H1 (cell line): ENCODE results near the gene STARD13. TPM values are rescaled to one million over a fixed set of nuclear protein-coding genes. Genes with fewer than 3 reads are reported as not detected.

Experiments
- CTCF ChIA-PET: fragments of 300-600 bp; sonication (Branson Sonifier 250); formaldehyde crosslinking; loops from one replicate; lab custom pipeline; 2021; ENCODE audit not compliant: partially characterized antibody; lab: Charles Lee
- POLR2A ChIA-PET: fragments of 300-600 bp; sonication (Branson Sonifier 250); formaldehyde crosslinking; loops from one replicate; lab custom pipeline; 2021; ENCODE audit warnings: inconsistent platforms; ENCODE audit not compliant: partially characterized antibody; lab: Charles Lee
- DNase-seq, 2 experiments: peaks; one replicate each; pipeline versions ENCODE4 v3.0.0 to v3.0.0-alpha.2; 2010 to 2022; ENCODE audit warnings: low spot score in 2 of 2, low read depth in 1 of 2, mixed read lengths in 1 of 2
- FAIRE-seq: peaks from 2 replicates; lab custom pipeline; 2011; peaks lifted over from hg19 to GRCh38; lab: Jason Lieb, UNC
- H2AFZ ChIP-seq: 2 replicates; pipeline ENCODE4 v1.8.1; 2012; ENCODE audit warnings: low read length, inconsistent platforms
- H2AK5ac ChIP-seq: 2 replicates; pipeline ENCODE4 v1.6.1; 2013; ENCODE audit warnings: low read depth, low read length
- H2BK120ac ChIP-seq: replicated peaks from 2 replicates; pipeline ENCODE3; 2013; ENCODE audit warnings: low read depth, low read length, inconsistent platforms
- H2BK12ac ChIP-seq: 2 replicates; pipeline ENCODE4 v1.6.1; 2013; ENCODE audit warnings: low read depth, low read length
- H2BK15ac ChIP-seq: 2 replicates; pipeline ENCODE4 v1.6.1; 2013; ENCODE audit warnings: low read length
- H2BK20ac ChIP-seq: 2 replicates; pipeline ENCODE4 v1.6.1; 2013; ENCODE audit warnings: low read length
- H2BK5ac ChIP-seq: 2 replicates; pipeline ENCODE4 v1.6.1; 2013; ENCODE audit warnings: low read depth, low read length
- H3K14ac ChIP-seq: 2 replicates; pipeline ENCODE4 v1.6.1; 2013; ENCODE audit warnings: inconsistent platforms; ENCODE audit not compliant: insufficient read length
- H3K18ac ChIP-seq: 2 replicates; pipeline ENCODE4 v1.6.1; 2013; ENCODE audit warnings: low read length; ENCODE audit errors: extremely low read depth
- H3K23ac ChIP-seq: 2 replicates; pipeline ENCODE4 v1.6.1; 2013; ENCODE audit warnings: inconsistent platforms; ENCODE audit not compliant: insufficient read length
- H3K23me2 ChIP-seq: 2 replicates; pipeline ENCODE4 v1.6.1; 2013; ENCODE audit warnings: low read depth, low read length
- H3K27ac ChIP-seq: 2 replicates; pipeline ENCODE4 v1.6.1; 2011; ENCODE audit warnings: low read depth, low read length, inconsistent platforms
- H3K27me3 ChIP-seq, 4 experiments: replicated peaks in 1 of 4; 1 replicate in 1 of 4; 2 replicates in 3 of 4; pipeline versions ENCODE4 v1.6.1 to v1.8.1; 2011 to 2013; ENCODE audit warnings: low read length in 3 of 4, mild to moderate bottlenecking in 3 of 4, inconsistent platforms in 2 of 4, mixed read lengths in 2 of 4, moderate library complexity in 1 of 4; ENCODE audit not compliant: control insufficient read depth in 3 of 4, insufficient read depth in 3 of 4; ENCODE audit errors: extremely low read depth in 1 of 4
- H3K36me3 ChIP-seq, 4 experiments: 2 replicates each; pipeline versions ENCODE4 v1.6.1 to v1.8.1; 2011 to 2013; ENCODE audit warnings: mild to moderate bottlenecking in 4 of 4, low read length in 3 of 4, moderate library complexity in 2 of 4, control low read depth in 1 of 4, inconsistent platforms in 1 of 4; ENCODE audit not compliant: insufficient read depth in 4 of 4, control insufficient read depth in 2 of 4
- H3K4ac ChIP-seq: replicated peaks from 2 replicates; pipeline ENCODE3; 2013; ENCODE audit warnings: low read length, low read depth, mixed read lengths, inconsistent platforms; ENCODE audit not compliant: insufficient read length
- H3K4me1 ChIP-seq, 4 experiments: replicated peaks in 1 of 4; 1 replicate in 1 of 4; 2 replicates in 3 of 4; pipeline versions ENCODE4 v1.6.1 to v1.8.1; 2011 to 2013; ENCODE audit warnings: low read length in 3 of 4, inconsistent platforms in 2 of 4, mixed read lengths in 1 of 4; ENCODE audit not compliant: insufficient read depth in 4 of 4, control insufficient read depth in 3 of 4
- H3K4me2 ChIP-seq, 2 experiments: 2 replicates each; pipeline versions ENCODE4 v1.6.1 to v1.8.1; 2011 to 2013; ENCODE audit warnings: low read depth in 2 of 2, low read length in 2 of 2, control low read depth in 1 of 2, inconsistent platforms in 1 of 2, mild to moderate bottlenecking in 1 of 2; ENCODE audit not compliant: insufficient read depth in 1 of 2
- H3K4me3 ChIP-seq, 4 experiments: fragments of 200-600, 300-600 bp in 1 of 4; sonication (generic), shearing (Covaris generic), sonication (Bioruptor Twin) in 1 of 4; 2 replicates each; pipeline versions ENCODE4 v1.5.1 to v1.8.1; 2011 to 2016; ENCODE audit warnings: low read length in 4 of 4, low read depth in 3 of 4, control low read depth in 2 of 4, inconsistent platforms in 2 of 4, mild to moderate bottlenecking in 2 of 4, mixed read lengths in 1 of 4, moderate library complexity in 1 of 4; ENCODE audit not compliant: insufficient read depth in 2 of 4; ENCODE audit errors: extremely low read depth in 1 of 4
- H3K56ac ChIP-seq: replicated peaks from 2 replicates; pipeline ENCODE3; 2013; ENCODE audit warnings: low read depth, mild to moderate bottlenecking, mixed read lengths, low read length, inconsistent platforms; ENCODE audit not compliant: insufficient read length
- H3K79me1 ChIP-seq: 2 replicates; pipeline ENCODE4 v1.6.1; 2013; ENCODE audit warnings: low read depth, low read length, control low read depth
- H3K79me2 ChIP-seq, 2 experiments: 2 replicates each; pipeline versions ENCODE4 v1.6.1 to v1.8.1; 2012 to 2013; ENCODE audit warnings: low read length in 2 of 2, mild to moderate bottlenecking in 2 of 2, inconsistent platforms in 1 of 2; ENCODE audit not compliant: insufficient read depth in 2 of 2, control insufficient read depth in 1 of 2
- H3K9ac ChIP-seq, 4 experiments: replicated peaks in 1 of 4; 1 replicate in 1 of 4; 2 replicates in 3 of 4; pipeline versions ENCODE4 v1.6.1 to v1.8.1; 2011 to 2013; ENCODE audit warnings: low read depth in 3 of 4, low read length in 3 of 4, control low read depth in 2 of 4, mild to moderate bottlenecking in 2 of 4, moderate library complexity in 2 of 4, inconsistent platforms in 1 of 4; ENCODE audit errors: extremely low read depth in 1 of 4
- H3K9me3 ChIP-seq, 2 experiments: 2 replicates each; pipeline versions ENCODE4 v1.6.1 to v1.8.1; 2012 to 2013; ENCODE audit warnings: mild to moderate bottlenecking in 2 of 2, moderate library complexity in 2 of 2, control low read depth in 1 of 2, inconsistent platforms in 1 of 2, low read depth in 1 of 2, low read length in 1 of 2, mixed read lengths in 1 of 2; ENCODE audit not compliant: insufficient read depth in 2 of 2
- H4K20me1 ChIP-seq, 2 experiments: replicated peaks in 1 of 2; 2 replicates each; pipeline versions ENCODE3 to v1.8.1; 2011 to 2013; ENCODE audit warnings: inconsistent platforms in 2 of 2, low read length in 2 of 2, mild to moderate bottlenecking in 1 of 2; ENCODE audit not compliant: insufficient read depth in 2 of 2, control insufficient read depth in 1 of 2
- H4K5ac ChIP-seq: 2 replicates; pipeline ENCODE4 v1.6.1; 2013; ENCODE audit warnings: low read length, low read depth, mixed read lengths, inconsistent platforms; ENCODE audit not compliant: insufficient read length
- H4K8ac ChIP-seq: 2 replicates; pipeline ENCODE4 v1.8.0; 2013; ENCODE audit warnings: mild to moderate bottlenecking, moderate library complexity, low read length, inconsistent platforms; ENCODE audit not compliant: insufficient read depth; ENCODE audit errors: extremely low read depth
- H4K91ac ChIP-seq: replicated peaks from 2 replicates; pipeline ENCODE3; 2013; ENCODE audit warnings: low read length, mixed read lengths, inconsistent platforms; ENCODE audit not compliant: insufficient read length
- ASH2L ChIP-seq: fragments of 200-600, 300-600 bp; sonication (generic); IDR thresholded peaks from one replicate; pipeline ENCODE4 v1.7.1; 2017; ENCODE audit warnings: low read length
- ATF2 ChIP-seq: IDR thresholded peaks from 2 replicates; pipeline ENCODE4 v1.6.1; 2012; ENCODE audit warnings: low read length, inconsistent platforms
- CHD1 ChIP-seq: IDR thresholded peaks from 2 replicates; pipeline ENCODE4 v1.6.1; 2012; ENCODE audit warnings: low read depth, low read length, improper control_type of control experiment
- E2F6 ChIP-seq: IDR thresholded peaks from 2 replicates; pipeline ENCODE4 v1.6.1; 2012; ENCODE audit warnings: inconsistent platforms
- FOSL1 ChIP-seq: IDR thresholded peaks from 2 replicates; pipeline ENCODE4 v1.6.1; 2011; ENCODE audit warnings: mild to moderate bottlenecking, low read depth, low read length, moderate library complexity; ENCODE audit not compliant: insufficient read depth
- KDM4A ChIP-seq: IDR thresholded peaks from one replicate; pipeline ENCODE4 v1.7.1; 2012; ENCODE audit warnings: low read depth, mild to moderate bottlenecking, moderate library complexity, low read length, inconsistent platforms; ENCODE audit not compliant: severe bottlenecking
- KDM5A ChIP-seq: fragments of 200-600 bp; IDR thresholded peaks from 2 replicates; pipeline ENCODE4 v1.7.1; 2012; ENCODE audit warnings: mild to moderate bottlenecking, low read length, inconsistent platforms, mixed read lengths
- WGBS, 2 experiments: shearing (Covaris generic) in 1 of 2; methylation state at CpG; one replicate each; pipeline versions ENCODE4 v1.1.6 to v1.1.7; 2013 to 2015; ENCODE audit warnings: low lambda C conversion rate in 2 of 2, mixed read lengths in 2 of 2, inconsistent platforms in 1 of 2, low coverage in 1 of 2, missing lambda C conversion rate in 1 of 2; ENCODE audit not compliant: insufficient replicate concordance in 2 of 2, insufficient coverage in 1 of 2, insufficient read length in 1 of 2; ENCODE audit errors: extremely low coverage in 1 of 2, missing lambda C conversion rate in 1 of 2; 5-methylcytosine and 5-hydroxymethylcytosine counted together
- polyA plus RNA-seq, 7 experiments: library from polyadenylated mRNA; depleted of rRNA in 3 of 7; stranded (reverse) in 5 of 7; unstranded in 2 of 7; fragments of >200 nt in 5 of 7; fragments of 200-250 nt in 2 of 7; gene quantifications; 1 replicate in 5 of 7; 2 replicates in 1 of 7; 4 replicates in 1 of 7; pipeline versions ENCODE4 v1.2.1 to v1.2.3, GENCODE V29; 2011 to 2013; ENCODE audit warnings: missing spikeins in 2 of 7, mixed read lengths in 2 of 7
- total RNA-seq: library from RNA; stranded (reverse); fragmentation: NEBNext Ultra II Directional; extraction: Animal tissue kit (Norgen Biotek cat#: 25700); gene quantifications from 2 replicates; pipeline ENCODE4 v1.2.1, GENCODE V29; 2021

The STARD13 gene
- total and polyA plus RNA-seq, 2 of the 8 experiments (the other 6 are each of a cell fraction or from before 2014, with no cell fraction given), result 0.82 to 2.9 TPM

GRCh38 chr13:33110713-33111413 lies 174.7 kb downstream of the STARD13 start:
- ChIA-PET POLR2A (interaction anchor here (1.0 kb wide), 1 partner anchor 14 kb away, joined by 3 read pairs; no protein-coding TSS in a partner anchor), CTCF (interaction anchor here (0.7 to 2.6 kb wide), 15 partner anchors 8 to 519 kb away, joined by 3 to 16 read pairs (median 3); no protein-coding TSS in a partner anchor)
- TF ChIP-seq CHD1, result no peak
- TF ChIP-seq ASH2L, result no peak
- TF ChIP-seq FOSL1, result no peak
- no peak for TF ChIP-seq KDM4A
- no peak for TF ChIP-seq ATF2
- no peak for TF ChIP-seq E2F6
- TF ChIP-seq KDM5A, result no peak
- no peak overlapping the region for H4K8ac ChIP-seq
- no peak overlapping the region for H3K14ac ChIP-seq
- H2BK5ac ChIP-seq, result no peak overlapping the region
- no peak overlapping the region for H3K56ac ChIP-seq
- no peak overlapping the region for H3K27ac ChIP-seq
- H3K4me3 ChIP-seq, result no peak overlapping the region
- H3K9ac ChIP-seq, result no peak overlapping the region
- H2BK12ac ChIP-seq, result no peak overlapping the region
- no peaks in the 10 kb centered on the region for H3K4me1 ChIP-seq
- no peaks in the 10 kb centered on the region for H3K27me3 ChIP-seq
- H2BK120ac ChIP-seq, result no peak overlapping the region
- no peaks in the 10 kb centered on the region for H3K79me1 ChIP-seq
- H3K36me3 ChIP-seq, result no peaks in the 10 kb centered on the region
- H3K79me2 ChIP-seq, result no peaks in the 10 kb centered on the region; a peak in 1 of 4 replicates
- no peaks in the 10 kb centered on the region for H3K23me2 ChIP-seq
- no peak overlapping the region for H3K18ac ChIP-seq
- H3K4me2 ChIP-seq, result no peak overlapping the region
- no peaks in the 10 kb centered on the region for H4K20me1 ChIP-seq
- no peak overlapping the region for H2AFZ ChIP-seq
- no peak overlapping the region for H4K5ac ChIP-seq
- H2AK5ac ChIP-seq, result no peak overlapping the region
- DNase-seq (no peak), FAIRE-seq (no peak)
- H2BK15ac ChIP-seq, result no peak overlapping the region
- 96% methylated on average over 14 of the region's 14 CpGs; no CpG with 5 or more reads in 1 of the 2 experiments for WGBS, 2 experiments
- H3K23ac ChIP-seq, result no peak overlapping the region
- H2BK20ac ChIP-seq, result no peak overlapping the region
- H4K91ac ChIP-seq, result no peak overlapping the region
- no peaks in the 10 kb centered on the region for H3K9me3 ChIP-seq
- no peak overlapping the region for H3K4ac ChIP-seq
